HuH-7 (cell line): Measurements from ENCODE around the gene RPS21.
A peak's percentile ranks its signal among the peaks of the same experiment; 100 is the strongest.

Experiments used
- DNase-seq: peaks from one replicate; pipeline ENCODE4 v3.0.0; 2011; ENCODE audit warnings: low spot score

RPS21 gene

DNA sequence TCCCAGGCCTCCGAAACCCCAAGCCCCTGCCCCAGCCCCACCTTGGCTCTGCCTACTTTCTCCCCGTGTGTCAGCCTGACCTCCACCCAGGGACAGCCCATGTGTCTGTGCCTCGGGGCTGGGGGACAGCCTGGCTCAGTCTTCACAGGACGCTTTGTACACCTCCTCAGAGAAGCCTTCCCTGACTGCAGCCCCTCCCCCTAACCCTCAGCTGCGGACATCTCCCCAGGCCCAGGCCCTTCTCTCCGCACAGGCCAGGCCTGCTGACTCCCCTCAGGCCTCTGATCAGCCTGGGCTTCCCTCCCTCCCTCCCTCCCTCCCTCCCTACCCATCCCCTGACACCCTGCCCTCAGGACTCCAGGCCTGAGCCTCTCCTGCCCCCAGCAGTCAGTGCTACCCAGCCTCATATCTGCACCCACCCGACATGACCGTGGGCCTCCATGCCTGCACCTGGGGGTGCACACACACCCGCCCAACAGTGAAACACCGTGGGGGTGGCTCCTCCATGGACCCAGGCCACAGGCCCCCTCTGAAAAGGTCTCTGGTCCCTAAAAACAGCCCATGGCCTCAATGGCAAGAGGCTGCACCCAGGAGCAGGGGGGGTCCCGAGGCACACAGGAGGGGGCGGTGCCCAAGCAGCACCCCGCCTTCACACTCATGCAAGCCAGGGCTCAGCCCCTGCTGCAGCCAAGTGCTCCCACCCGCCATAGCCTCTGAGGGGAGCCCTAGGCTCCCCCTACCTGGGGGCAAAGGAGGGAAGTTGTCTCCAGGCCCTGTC is 32.7 kb upstream of the RPS21 start:
- no peak for DNase-seq

DNA sequence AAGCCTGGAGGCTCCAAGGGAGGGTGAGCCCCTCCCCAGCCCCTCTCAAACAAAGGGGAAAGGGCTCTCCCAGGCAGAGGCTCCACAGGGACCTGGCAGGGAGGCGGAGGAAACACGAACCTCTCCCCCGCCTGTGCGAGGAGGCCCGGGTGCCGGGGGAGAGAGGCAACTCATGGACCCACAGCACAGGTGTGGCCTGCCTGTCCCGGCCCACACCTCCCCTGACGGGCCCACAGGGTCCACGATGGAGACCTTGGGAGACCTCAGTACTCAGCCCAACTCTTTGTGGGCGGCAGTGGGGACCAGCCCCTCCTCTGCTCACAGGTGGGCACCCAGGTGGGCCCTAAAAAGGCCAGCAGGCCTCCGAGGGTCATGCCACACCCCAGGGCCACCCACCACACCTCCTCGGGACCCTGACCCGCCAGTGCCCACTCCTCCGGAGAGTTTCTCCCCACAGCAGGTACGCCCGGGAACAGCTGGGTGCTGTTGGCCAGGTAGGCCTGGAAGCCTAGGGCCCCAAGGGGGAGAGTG is 32.0 kb upstream of the RPS21 start:
- DNase-seq = no peak

DNA sequence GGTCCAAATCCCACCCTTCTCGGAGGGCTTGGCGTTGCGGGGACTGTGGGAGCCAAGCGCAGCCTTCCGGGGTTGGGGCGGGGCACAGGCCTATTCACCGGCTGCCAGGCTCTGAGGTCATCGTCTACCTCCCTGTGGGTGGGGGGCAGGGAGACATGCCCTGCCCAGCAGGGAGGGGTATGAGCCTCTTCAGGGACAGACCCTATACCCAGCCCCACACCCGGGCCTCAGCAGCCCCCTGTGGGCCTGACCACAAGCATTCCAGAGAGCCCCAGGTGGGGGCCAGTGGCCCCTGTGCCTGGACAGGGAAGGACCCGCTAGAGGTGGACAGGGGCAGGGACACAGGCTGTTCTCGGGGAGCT is 31.4 kb upstream of the RPS21 start:
- no peak for DNase-seq

DNA sequence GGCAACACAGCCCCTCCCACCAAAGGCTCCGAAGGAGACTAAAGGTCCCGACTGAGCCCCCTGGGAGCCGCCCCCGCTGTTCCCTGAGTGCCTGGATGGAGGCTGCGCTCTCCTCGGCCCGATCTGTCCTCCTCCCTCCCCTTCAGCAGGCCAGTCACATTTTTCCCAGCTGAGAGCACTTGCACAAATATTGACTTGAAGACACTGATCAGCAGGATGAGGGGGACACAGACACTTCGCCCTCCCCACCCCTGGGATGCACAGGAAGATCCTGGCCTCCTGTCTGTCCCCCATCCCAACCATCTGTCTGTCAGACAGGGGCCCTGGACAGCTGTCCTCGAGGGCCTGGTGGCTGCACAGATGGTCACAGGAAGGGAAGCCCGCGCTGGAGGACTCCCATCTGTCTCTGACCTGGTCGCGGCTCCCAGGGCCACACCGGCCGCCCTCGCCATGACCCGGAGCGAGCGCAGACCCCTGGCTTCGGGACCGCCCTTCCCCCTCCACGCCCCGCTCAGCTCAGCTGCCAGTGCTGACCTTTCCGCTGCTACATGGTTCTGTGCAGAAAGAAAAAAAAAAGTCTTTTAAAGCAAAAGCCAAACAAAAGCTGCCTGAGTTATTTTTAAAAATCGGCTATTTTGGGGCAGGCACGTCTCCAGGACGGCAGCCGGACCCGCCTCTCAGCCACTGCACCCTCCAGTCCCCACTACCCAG is 30.9 kb upstream of the RPS21 start:
- DNase-seq = no peak

DNA sequence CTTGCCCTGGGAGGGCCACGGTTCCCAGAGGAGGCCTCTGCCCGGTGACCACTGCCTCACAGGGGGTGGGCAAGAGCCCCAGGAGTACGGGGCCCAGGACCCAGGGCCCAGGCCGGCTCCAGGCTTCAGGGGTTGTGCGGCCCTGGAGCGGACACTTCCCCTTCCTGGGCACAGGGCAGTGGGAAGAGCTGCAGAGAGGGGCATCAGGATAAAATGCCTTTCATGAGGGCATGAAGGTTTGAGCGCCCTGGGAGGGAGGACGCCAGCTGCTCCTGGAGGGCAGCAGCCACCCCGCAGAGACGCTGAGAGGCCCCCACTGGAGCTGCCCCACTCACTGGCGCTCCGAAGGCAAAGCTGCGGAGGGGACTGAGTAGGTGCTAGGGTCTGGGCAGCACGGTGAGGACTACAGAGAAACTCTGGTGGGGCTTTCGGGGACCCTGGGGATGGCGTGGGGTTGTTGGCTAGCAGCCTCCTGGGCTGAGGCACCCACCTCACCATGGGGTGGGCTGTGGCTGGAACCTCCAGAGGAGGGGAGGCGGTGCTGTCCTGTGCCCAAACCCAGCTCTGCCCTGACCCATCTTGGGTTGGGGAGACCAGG is 30.2 kb upstream of the RPS21 start:
- no peak for DNase-seq

DNA sequence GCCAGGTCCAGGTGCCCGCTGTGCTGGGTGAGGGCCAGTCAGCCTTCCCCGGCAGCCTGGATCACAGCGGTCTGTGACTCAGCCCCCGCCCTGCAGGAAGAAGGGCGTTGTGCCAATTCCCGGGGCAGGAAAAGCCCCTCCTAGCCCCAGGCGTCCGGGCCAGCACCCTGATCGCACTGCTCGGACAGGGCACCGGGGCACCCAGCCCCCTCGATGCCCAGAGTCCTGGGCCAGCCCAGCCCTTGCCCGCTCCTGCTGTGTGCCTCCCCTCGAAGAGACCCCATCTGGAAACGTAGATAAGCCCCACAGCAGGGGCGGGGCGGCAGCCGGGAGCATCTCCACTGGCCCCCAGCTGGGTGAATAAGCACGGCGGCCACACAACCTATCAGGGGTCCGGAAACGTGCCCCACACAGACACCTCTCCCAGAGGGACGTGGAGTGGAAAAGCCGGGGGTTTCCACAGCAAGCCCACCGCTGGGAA is 29.7 kb upstream of the RPS21 start:
- DNase-seq = no peak

DNA sequence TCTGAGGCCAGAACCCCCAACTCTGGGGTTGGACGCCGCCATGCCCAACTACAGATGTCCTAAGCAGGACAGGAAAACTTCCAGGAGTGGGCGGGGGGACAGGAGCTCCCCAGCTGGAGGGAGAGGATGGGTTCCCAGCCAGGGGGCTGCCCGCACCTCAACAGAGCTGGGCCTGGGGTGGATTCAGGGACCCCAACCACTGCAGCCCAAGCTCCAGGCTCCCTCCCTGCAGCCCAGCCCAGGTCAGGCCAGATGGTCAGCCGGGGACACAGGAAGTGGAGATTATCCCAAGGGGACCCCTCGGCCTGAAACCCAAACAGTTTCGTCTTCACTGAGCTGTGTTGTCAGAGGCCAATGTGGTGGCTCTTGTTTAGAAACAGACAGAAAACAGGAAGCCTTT is 29.2 kb upstream of the RPS21 start:
- no peak for DNase-seq

DNA sequence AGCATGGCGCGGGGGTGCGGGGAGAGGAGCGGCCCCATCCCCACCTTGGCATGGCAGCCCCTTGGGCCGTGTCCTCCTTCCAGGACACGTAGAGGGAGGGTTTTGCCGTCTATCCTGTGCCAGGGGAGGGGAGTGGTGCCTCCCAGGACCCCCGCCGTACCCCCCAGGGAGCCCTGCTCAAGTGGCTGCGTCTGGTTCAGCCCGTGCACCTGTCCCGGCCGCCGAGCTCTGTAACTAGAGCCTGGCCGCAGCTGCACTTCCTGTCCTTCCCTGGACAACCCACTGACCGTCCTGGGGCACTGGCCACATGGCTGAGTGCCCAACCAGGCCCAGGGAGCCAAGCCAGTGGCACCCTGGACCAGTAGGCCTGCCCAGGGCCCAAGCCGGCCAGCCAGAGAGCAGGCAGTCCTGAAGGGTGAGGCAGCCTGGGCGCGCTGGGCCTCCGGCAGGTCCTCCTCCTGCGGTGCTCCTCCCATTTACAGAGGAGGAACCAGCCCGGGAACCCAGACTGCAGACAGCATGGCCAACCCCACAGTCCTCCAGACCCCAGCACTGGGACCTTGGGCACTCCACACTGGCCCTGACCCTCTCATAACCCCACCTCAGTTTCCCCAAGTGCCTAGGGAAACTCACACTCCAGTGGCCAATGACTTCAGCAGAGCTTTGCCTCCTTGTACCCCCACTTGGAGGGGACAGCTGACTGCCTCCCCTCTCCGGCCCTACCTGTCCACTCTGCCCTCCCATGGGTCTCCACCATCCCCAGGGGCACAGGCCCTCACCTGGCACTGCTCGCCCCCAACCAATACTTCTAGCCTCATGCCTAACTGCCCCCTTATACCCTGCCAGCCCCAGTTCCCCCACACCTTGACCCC is 28.5 kb upstream of the RPS21 start:
- DNase-seq = no peak

DNA sequence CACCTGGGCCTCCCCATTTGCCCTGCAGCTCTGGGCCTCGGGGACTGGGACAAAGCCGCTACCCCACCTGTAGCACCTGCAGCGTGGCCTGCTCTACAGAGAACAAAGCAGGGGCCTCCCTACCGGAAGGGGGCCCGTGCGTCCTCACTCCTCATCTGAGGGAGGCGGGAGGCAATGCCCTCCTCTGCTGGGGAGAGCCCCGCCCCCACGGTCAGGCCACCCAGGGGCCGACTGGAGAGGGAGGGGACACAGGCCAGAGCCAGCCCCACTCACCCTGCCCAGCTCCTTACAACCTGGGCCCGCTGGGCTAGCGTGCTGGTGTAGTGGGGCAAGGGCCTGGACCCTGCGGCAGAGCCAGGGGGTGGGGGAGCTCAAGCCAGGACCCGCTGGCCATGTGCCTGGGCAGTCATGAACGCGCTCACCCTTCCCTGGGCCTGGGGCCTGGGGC is 27.8 kb upstream of the RPS21 start:
- DNase-seq = no peak

DNA sequence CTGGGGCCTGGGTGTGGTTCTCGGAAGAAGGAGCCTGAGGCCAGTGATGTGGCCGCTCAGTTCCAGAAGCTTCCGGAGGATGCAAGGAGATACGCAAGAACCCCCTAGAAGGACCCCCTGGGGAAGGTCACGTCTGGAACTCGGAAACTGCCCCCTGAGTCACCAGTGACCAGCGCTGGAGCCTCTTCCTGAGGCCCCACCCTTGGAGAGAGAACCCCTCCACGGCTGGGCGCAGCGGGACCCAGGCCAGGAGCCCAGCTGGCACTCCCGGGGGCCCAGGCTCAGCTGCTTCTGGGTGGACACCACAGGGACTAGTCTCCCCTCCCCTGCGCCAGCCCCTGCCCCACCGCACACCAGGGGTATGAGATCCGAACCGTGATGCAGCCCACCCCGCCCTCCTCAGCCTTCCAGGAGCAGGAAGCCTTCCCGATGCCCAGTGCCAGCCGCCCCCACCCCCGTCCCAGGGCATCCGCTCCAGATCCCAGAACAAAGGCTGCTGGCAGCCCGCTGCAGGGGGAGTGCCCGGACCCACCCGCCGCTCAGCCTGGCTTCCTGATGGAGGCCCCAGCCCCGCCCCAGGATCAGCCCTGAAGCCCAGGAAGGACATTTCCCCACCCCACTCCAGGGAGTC is 27.3 kb upstream of the RPS21 start:
- no peak for DNase-seq

DNA sequence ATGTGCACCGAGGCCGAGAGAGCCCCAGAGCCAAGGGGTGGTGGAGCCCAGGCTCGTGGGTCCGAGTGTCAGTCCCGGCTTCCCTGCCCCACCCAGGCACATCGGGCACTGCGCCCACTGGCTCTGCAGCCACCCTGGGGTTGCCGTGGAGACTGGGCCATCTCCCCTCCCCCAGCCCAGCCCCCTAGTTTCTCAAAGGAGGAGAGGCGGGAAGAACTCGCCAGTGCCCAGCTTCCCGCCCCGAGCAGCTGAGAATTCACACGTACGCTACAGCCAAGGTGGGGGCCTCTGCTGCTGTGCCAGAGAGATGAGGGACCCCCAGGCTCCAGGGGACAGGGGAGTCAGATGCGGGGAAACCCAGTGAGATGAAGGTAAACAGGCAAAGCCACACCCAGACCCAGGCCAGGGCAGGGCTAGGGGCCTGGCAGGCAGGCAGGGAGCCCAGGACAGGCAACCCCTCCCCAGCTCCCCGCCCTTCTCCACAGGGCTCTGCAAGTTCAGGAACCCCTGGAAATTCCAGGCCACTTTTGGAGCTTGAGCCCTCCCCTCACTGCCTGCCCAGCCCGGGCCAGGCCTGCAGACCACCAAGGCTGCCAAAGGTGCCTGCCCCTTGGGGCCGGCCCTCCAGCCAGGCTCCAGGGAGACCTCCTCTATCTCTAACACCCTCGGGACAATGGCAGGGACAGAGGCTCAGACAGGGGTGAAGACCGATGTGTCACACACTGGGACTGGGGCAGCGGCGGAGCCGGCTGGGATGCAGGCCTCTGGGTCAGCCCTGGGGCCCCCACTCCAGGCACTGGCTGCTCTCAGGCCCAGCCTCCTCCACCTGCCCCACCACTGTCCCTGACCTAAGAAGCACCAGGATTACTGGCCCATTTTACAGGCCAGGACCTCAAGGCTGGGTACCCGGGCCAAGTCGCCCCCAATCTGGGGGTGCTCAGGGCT is 25.8 kb upstream of the RPS21 start:
- no peak for DNase-seq

DNA sequence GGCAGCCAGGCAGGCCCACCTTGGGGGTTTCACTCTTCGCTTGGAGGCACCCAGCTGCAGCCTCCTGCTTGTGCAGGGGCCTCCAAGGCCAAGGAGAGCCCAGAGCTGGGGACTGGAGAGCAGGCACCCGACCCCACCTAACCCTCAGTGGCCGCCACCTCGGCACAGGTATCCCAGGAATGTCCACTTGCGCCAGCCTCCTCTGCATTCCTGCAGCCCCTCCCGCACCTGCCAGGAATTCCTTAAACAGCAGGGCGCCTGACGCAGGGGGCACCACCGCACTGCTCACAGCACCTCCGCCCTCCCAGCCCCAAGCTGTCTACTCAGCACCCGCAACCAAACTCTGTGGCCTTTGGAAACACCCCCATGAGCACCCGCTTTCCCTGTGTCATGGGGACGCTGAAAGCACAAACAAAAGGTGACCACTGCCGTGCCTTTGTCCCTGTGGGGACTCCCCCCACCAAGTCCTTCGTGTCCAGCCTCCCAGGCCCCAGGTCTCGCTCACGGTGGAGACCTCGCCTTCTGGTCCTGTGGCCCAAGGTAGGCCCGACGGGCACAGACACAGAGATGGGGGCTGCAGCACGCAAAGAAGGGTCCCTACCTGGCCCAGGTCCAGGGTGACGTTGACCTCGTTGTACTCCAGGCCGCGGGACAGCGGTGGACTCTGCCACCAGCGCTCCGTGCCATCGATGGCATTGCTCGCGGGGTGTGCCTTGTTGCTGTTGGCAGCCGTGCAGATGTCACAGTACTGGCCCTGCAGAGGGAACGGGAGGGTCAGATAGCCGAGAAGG is 24.9 kb upstream of the RPS21 start:
- DNase-seq = peak; percentile 62

DNA sequence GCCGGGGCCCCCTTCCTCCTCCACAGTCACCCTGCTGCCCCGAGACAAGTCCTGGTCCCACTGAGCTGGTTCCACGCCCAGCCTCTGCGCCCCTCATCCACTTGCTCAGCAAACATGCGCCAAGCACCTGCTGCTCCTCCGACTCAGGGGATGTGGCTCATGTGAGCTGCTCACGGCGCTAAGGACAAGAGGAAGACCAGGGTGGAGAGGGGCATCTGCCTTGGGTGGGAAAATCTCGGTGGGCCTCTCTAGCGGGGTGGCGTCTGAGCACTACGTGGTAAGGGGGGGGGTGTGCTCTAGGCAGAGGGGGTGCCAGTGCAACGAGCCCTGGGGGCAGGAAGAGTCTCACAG is 24.3 kb upstream of the RPS21 start:
- no peak for DNase-seq

DNA sequence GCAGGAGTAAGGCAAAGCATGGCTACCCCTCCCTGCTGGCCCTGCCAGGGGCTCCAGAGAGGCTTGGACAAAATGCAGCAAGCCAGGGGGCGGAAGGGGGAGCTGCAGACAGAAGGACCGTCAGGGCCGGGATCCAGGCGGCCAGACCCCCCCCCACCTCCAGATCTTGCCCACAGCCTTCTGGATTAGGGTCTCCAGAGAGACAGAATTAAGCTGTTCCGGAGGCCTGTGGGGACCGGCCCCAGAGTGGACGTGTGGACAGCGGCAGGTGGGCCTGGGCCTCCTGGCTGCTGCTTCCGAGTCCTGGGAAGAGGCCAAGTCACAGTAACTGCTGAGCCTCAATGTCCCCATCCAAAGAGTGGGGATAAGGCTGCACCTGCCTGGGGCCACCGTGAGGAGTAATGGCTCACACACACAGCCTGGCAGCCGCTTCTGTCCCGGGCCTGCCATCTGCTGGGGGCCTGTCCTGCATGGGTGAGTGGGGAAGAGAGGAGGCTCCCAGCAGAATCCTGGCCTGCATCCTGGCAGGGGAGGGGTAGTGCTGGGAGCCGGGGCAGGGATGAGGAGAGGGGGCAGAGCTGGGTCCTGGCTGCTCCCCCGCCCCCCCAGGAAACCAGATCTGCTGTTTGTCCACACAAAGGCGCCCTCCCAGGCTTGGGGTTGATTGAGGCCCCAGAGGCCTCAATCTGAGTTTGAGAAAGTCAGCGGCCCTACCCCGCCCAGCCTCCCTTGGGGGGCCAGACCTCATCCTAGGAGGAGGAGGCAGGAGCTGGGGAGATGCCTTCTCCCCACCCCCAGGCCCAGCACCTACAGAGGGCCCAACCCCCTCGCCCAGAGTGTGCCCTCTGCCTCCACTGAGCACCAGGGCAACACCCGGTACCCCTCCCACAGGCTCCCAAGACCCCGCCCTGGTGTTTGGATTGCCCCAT is 23.6 kb upstream of the RPS21 start:
- no peak for DNase-seq

DNA sequence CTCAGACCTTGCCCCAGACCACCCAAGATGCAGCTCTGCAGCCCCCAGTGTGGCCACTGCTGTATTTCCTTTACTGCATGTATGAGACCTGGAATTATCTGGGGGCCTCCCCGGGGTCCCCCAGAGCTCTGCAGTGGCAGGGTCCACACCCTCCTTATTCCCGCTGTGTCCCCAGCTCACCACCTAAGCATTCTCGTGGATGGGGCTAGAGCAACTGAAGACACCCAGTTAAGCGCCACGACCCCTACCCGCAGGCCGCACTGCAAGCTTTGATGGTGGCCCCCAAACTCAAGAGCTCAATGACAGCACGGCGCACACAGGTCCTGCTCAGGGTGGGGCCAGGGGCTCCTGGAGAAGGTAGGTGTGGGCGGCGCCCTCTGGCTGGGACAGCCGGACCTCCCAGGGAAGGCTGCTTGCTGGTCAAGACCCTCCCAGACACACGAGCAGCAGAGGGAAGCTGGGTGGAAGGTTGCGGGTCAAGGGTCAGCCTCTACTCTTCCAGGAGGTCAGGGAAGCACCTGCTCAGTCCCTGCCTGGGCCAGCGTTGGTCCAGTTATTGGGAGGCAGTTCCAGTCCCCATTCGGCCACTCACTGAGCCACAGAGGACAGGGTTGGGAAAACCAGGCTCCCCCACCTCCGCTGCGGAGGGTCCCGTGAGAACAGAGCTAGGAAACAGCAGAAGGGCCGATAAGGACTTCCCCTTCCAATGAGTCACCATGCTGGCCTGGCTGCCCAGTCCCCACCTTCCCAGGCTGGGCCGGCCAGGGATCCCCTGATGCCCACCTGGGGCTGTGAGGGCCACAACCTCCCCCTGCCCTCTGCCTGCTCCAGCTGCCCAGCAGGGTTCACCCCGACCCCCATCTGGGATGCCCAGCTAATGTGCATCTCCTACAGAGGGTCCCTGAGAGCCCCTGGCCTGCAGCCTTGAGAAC is 22.7 kb upstream of the RPS21 start:
- DNase-seq = no peak

DNA sequence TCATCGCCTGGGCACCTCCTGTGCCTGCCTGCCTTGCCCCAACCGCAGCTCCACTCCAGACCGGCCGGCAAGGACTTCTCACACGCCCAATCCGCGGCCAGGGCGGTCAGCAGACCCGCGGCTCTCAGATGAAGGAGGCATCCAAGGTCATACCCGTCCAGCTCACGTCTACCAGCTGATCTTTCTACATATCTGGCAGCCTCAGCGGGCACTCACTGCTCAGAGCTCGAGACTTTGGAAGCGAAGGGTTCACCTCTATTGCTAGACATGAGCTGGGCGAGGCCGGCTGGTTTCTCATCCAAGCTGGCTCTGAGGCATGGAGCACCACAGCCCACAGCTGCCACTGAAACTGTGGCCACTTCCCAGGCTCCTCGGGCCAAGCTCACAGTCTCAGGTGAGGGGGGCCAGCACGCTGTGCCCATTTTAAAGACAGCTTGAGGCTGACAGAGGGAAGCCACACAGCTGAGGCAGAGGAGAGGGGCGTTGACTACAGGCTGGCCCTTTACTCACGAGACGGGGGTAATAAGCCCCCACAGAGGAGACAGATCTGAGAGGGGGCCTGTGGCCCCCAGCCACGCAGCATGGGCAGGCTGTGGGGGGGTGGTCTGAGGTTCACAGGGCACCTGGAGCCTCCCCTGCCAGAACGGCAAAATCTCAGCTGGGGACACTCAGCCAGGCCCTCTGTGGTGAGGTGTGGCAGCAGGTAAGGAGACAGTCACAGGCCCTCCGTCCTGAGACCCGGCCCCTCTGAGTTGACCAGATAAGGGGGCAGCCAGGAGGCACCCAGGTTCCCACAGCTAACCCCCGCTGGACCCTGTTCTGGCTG is 21.8 kb upstream of the RPS21 start:
- DNase-seq = no peak
